ENCODE measurements around the gene BMP5. TPM values are rescaled to one million over a fixed set of nuclear protein-coding genes. Genes with fewer than 3 reads are reported as not detected.

The BMP5 gene
- total and polyA plus RNA-seq, 2 donors (not counting 1 experiment from before 2014, with no cell fraction given), result 1.5 TPM; not detected in 1

- Histone ChIP-seq H3K9me3 (ENCODE audit: control insufficient read depth, insufficient read depth, low read depth, low read length) (no peaks in the 10 kb centered on the region), H3K4me1 (ENCODE audit: control insufficient read depth, extremely low read depth, insufficient read depth, low read length) (peaks cover 9% of the 10 kb centered on the region), H3K79me2 (ENCODE audit: control insufficient read depth, insufficient read depth, low read length) (no peaks in the 10 kb centered on the region), H3K27ac (ENCODE audit: insufficient read depth, low read length) (no peak overlapping the region), H3K4me2 (ENCODE audit: extremely low read depth, insufficient read depth, low read length) (no peak overlapping the region), H2AFZ (ENCODE audit: low read length) (no peak overlapping the region), H3K9ac (ENCODE audit: insufficient read depth, low read length) (no peak overlapping the region), H4K20me1 (ENCODE audit: control insufficient read depth, extremely low read depth, insufficient read depth, low read length) (no peaks in the 10 kb centered on the region), H3K36me3 (ENCODE audit: control insufficient read depth, insufficient read depth, low read length) (no peaks in the 10 kb centered on the region), H3K4me3 (replicated peaks in 1 of 4; ENCODE audit: control extremely low read depth in 1 of 4, insufficient read depth in 1 of 4, low read depth in 3 of 4, low read length in 4 of 4) (no peak overlapping the region), H3K27me3 (ENCODE audit: control insufficient read depth, insufficient read depth, low read length) (no peaks in the 10 kb centered on the region)
- TF ChIP-seq CTCF (conservative IDR thresholded peaks at IDR 0.05 in 1 of 2, IDR thresholded peaks at IDR 0.05 in 1 of 2; ENCODE audit: low read depth in 1 of 2, low read length in 2 of 2) (peak in 1 of 2 donors; percentile 42), EZH2 (IDR thresholded peaks at IDR 0.05; ENCODE audit: low read length, missing control alignments) (no peak)
- DNase-seq (ENCODE audit: low read depth in 2 of 2), result peak; percentile 7 to 64
Measured at GRCh38 chr6:55886185-55886836, 10.9 kb upstream of the BMP5 start.

GRCh38 chr6:55882718-55883569 is 7.6 kb upstream of the BMP5 start:
- no peak overlapping the region for H3K4me3 ChIP-seq (replicated peaks in 1 of 4; ENCODE audit: control extremely low read depth in 1 of 4, insufficient read depth in 1 of 4, low read depth in 3 of 4, low read length in 4 of 4)
- H3K9me3 ChIP-seq (ENCODE audit: control insufficient read depth, insufficient read depth, low read depth, low read length), result no peaks in the 10 kb centered on the region
- H2AFZ ChIP-seq (ENCODE audit: low read length), result no peak overlapping the region
- no peak overlapping the region for H3K9ac ChIP-seq (ENCODE audit: insufficient read depth, low read length)
- no peak for TF ChIP-seq CTCF (conservative IDR thresholded peaks at IDR 0.05 in 1 of 2, IDR thresholded peaks at IDR 0.05 in 1 of 2; ENCODE audit: low read depth in 1 of 2, low read length in 2 of 2)
- TF ChIP-seq EZH2 (IDR thresholded peaks at IDR 0.05; ENCODE audit: low read length, missing control alignments), result no peak
- no peaks in the 10 kb centered on the region for H3K79me2 ChIP-seq (ENCODE audit: control insufficient read depth, insufficient read depth, low read length)
- H3K36me3 ChIP-seq (ENCODE audit: control insufficient read depth, insufficient read depth, low read length), result no peaks in the 10 kb centered on the region
- H3K27me3 ChIP-seq (ENCODE audit: control insufficient read depth, insufficient read depth, low read length), result no peaks in the 10 kb centered on the region
- H3K4me1 ChIP-seq (ENCODE audit: control insufficient read depth, extremely low read depth, insufficient read depth, low read length), result peaks cover 9% of the 10 kb centered on the region
- no peak overlapping the region for H3K27ac ChIP-seq (ENCODE audit: insufficient read depth, low read length)
- H4K20me1 ChIP-seq (ENCODE audit: control insufficient read depth, extremely low read depth, insufficient read depth, low read length), result no peaks in the 10 kb centered on the region
- no peak overlapping the region for H3K4me2 ChIP-seq (ENCODE audit: extremely low read depth, insufficient read depth, low read length)
- DNase-seq (ENCODE audit: low read depth in 2 of 2), result peak; percentile 87 to 91

GRCh38 chr6:55877283-55877682 is 1.9 kb upstream of the BMP5 start:
- peaks cover under 1% of the 10 kb centered on the region for H3K4me1 ChIP-seq (ENCODE audit: control insufficient read depth, extremely low read depth, insufficient read depth, low read length)
- no peak for DNase-seq (ENCODE audit: low read depth in 2 of 2)
- H3K9me3 ChIP-seq (ENCODE audit: control insufficient read depth, insufficient read depth, low read depth, low read length), result no peaks in the 10 kb centered on the region
- no peaks in the 10 kb centered on the region for H3K79me2 ChIP-seq (ENCODE audit: control insufficient read depth, insufficient read depth, low read length)
- no peak overlapping the region for H2AFZ ChIP-seq (ENCODE audit: low read length)
- no peaks in the 10 kb centered on the region for H4K20me1 ChIP-seq (ENCODE audit: control insufficient read depth, extremely low read depth, insufficient read depth, low read length)
- H3K36me3 ChIP-seq (ENCODE audit: control insufficient read depth, insufficient read depth, low read length), result no peaks in the 10 kb centered on the region
- no peaks in the 10 kb centered on the region for H3K27me3 ChIP-seq (ENCODE audit: control insufficient read depth, insufficient read depth, low read length)
- no peak overlapping the region for H3K27ac ChIP-seq (ENCODE audit: insufficient read depth, low read length)
- no peak overlapping the region for H3K4me3 ChIP-seq (replicated peaks in 1 of 4; ENCODE audit: control extremely low read depth in 1 of 4, insufficient read depth in 1 of 4, low read depth in 3 of 4, low read length in 4 of 4)
- TF ChIP-seq CTCF (conservative IDR thresholded peaks at IDR 0.05 in 1 of 2, IDR thresholded peaks at IDR 0.05 in 1 of 2; ENCODE audit: low read depth in 1 of 2, low read length in 2 of 2) (no peak), EZH2 (IDR thresholded peaks at IDR 0.05; ENCODE audit: low read length, missing control alignments) (no peak)
- no peak overlapping the region for H3K4me2 ChIP-seq (ENCODE audit: extremely low read depth, insufficient read depth, low read length)
- no peak overlapping the region for H3K9ac ChIP-seq (ENCODE audit: insufficient read depth, low read length)
